ENCODE results near the gene KCNQ1.

The KCNQ1 gene

DNA sequence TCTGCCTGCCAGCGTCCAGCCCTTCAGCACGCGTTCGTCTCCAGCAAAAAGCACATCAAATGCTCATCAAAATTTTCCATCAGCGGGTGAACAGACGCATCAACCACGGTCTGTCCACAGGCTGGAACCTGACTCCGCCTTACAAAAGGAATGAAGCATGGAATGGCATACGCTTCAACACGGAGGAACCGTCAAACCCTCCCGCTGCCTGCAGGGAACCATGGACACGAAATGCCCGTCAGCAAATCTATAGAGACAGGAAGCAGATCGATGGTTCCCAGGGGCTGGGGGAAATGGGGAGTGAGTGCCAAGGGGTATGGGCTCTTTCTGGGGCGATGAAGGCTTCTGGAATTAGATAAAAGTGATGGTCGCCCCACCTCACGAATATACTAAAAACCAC lies 28.0 kb upstream of the KCNQ1 start:
- TF ChIP-seq, protein P1, sequence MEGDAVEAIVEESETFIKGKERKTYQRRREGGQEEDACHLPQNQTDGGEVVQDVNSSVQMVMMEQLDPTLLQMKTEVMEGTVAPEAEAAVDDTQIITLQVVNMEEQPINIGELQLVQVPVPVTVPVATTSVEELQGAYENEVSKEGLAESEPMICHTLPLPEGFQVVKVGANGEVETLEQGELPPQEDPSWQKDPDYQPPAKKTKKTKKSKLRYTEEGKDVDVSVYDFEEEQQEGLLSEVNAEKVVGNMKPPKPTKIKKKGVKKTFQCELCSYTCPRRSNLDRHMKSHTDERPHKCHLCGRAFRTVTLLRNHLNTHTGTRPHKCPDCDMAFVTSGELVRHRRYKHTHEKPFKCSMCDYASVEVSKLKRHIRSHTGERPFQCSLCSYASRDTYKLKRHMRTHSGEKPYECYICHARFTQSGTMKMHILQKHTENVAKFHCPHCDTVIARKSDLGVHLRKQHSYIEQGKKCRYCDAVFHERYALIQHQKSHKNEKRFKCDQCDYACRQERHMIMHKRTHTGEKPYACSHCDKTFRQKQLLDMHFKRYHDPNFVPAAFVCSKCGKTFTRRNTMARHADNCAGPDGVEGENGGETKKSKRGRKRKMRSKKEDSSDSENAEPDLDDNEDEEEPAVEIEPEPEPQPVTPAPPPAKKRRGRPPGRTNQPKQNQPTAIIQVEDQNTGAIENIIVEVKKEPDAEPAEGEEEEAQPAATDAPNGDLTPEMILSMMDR (IDR thresholded peaks at IDR 0.05; ENCODE audit: low read depth, low read length), result no peak
- no peak overlapping the region for H3K4me3 ChIP-seq (ENCODE audit: low read depth, low read length)

DNA sequence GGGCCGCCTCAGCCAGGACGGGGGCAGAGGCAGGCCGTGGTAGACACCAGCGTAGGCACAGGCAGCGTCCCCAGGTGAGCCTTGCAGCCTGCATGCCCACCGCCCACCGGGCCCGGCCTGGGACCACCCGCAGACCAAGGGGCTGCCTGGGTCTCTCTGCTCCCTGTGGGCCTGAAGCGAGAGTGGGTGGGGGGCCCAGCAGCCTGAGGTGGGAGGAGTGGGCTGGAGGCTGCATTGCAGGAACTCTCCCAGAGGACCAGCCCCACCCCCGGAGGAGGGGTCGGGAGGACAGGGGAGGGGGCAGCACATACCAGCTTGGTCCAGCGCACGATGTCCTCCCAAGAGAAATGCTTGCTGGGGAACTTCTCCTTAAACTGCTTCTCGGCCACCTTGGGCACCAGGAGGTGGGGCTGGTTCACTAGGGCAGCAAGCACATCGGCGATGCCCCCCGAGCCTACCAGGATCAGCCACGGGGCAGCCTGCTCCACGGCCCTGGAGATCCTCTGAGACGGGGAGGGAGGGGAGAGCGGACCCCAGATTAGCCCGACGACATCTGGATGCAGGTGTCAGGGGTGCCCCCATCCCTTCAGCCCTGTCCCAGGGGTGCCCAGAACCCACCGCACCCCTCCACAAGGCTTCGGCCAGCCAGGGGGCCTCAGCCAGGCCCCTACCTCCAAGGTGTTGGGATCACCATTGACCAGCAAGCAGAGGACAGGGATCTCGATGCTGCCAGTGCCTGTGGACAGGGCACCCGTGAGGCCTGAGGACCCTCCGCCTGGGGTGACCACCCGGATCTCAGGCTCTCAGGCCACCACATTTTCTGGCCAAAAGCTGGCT lies 26.7 kb upstream of the KCNQ1 start:
- TF ChIP-seq, protein P1 (IDR thresholded peaks at IDR 0.05; ENCODE audit: low read depth, low read length), result no peak
- no peak overlapping the region for H3K4me3 ChIP-seq (ENCODE audit: low read depth, low read length)

DNA sequence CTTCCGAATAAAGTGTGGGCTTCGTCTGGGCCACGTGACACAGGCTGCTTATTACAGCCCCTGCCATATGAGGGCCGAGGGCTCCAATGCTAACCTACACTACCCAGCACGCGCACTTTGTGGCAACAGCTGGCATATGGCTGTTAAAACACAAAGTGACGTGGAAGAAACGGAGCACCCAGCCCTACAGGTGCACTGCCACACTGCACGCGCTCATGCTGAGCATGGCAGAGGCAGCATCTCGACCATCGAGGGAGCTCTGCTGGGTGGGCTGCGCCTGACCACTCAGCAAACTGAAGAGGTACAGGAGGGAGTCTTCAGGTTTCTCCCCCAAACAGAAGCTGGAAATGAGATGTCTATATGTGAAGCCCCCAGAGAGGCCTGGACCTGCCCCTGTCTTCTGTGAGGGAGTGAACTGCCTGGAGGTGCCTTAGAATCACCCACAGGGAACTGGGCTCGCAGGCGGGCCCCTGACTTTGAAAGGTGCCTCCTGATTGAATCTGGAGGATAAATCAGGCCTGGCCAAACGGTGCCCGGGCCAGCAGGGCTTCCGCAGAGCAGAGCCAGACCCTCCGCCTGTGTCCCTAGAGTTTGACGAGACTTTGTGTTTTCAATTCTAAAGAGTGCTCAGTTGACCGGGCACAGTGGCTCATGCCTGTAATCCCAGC lies 26.0 kb upstream of the KCNQ1 start:
- no peak overlapping the region for H3K4me3 ChIP-seq (ENCODE audit: low read depth, low read length)
- TF ChIP-seq, protein P1 (IDR thresholded peaks at IDR 0.05; ENCODE audit: low read depth, low read length), result no peak

DNA sequence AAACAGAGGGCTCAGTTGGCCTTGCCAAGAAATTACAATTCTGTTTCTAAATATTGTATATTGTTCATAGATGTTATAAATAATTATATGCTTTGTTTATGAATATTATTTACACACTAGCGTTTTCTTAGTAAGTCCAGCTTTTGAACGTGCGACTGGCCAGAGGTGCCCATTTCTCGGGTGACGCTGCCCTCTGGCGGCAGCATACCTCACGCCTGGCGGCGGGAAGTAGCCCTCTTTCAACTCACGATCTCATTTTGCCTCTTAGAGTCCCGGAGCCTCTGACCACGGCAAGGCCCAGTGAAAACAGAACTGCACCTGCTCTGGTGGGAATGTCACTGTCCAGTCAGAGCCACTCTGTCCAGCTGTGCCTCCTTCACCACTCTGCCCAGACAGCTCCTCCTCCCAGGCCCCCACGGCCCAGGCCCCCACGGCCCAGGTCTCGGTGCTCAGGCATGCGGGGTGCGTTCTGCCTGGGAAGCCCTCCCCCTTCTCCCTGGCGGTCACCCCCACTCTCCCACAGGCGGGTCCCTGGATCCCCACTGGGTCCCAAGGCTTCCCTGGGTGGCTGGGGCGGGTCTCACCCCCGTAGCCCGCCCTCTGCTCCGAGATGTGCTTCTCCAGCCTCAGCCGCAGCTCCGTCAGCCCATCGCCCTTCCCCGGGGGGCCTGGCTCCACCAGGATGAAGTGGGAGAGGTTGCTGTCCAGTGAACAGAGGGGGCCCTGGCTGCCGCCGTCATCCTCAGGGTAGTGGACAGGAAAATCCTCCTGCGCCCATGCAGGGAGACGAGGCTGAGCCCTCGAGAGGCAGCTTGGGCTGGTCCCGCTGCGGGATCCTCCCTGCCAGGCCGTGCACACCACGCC lies 24.9 kb upstream of the KCNQ1 start:
- no peak overlapping the region for H3K4me3 ChIP-seq (ENCODE audit: low read depth, low read length)
- TF ChIP-seq, protein P1 (IDR thresholded peaks at IDR 0.05; ENCODE audit: low read depth, low read length), result peak; percentile 81

DNA sequence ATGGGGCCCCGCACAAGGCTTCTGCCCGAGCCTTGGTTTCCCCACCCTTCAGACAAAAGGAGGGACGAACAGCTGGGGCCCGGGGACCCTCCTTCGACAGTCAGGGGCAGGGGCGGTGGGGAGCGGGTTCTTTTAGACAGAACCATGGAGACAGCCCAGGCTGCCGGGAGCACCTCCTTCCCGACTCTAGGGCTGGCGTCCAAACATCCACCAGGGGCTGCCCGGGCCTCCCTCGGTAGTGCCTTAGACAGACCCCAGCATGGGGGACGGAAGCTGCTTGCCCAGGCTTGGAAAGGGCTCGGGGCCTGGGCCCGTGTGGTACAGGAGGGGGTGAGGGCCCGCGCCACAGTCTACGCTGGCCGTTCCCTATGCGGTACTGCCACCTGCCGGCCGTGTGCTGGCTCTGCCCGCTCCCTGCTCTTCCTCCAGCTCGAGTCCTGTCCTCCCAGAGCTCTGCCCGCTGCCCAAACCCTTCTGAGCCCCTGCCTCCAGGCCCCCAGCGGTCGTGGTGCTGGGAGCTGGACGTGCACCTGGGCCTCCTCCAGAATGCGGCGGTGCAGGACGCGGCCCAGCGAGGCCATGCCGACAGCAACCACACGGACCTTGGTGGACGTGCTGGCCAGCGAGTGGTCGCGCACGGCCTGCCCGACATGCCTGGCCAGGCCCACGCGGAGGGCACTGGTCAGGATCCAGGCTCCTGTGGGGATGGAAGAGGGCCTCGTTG lies 24.1 kb upstream of the KCNQ1 start:
- H3K4me3 ChIP-seq (ENCODE audit: low read depth, low read length), result no peak overlapping the region
- TF ChIP-seq, protein P1 (IDR thresholded peaks at IDR 0.05; ENCODE audit: low read depth, low read length), result peak; percentile 92

DNA sequence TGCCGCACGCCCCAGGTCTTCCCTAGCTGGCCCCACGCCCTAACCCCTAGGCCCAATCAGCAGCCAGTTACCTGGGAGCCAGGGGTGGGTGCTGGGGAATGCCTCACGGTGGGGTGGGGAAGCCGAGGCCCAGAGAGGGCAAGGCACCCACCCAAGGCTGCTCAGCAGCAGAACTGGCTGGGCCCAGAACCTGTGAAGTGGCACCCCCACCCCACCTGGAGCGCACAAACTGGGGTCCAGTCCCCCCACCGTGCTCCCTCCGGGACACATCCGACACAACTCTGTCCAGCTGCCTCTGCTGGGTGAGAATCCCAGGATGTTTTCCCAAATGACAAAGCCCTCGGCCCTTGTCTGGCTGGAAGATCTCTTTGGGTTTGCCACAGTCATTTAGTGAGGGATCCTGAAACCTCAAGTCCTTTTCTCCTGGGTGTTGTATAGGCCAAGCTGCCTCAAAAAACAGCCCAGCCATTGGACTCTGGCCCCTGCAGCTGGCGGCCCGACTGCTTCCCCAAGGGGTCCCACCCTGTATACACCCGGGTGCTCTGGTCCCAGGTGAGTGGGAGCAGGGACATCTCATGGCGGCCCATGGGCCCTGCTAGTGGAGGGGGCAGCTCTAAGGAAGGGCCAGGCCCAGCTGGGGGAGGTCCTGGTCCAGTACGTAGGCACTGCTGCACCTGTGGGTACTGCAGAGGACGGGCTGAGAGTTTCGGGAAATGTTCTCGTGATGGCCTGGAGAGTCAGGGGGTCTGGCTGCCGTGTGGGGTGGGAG lies 23.4 kb upstream of the KCNQ1 start:
- H3K4me3 ChIP-seq (ENCODE audit: low read depth, low read length), result no peak overlapping the region

More for the DNA sequence above, 23.4 kb upstream of the KCNQ1 start:
- TF ChIP-seq, protein P1 (IDR thresholded peaks at IDR 0.05; ENCODE audit: low read depth, low read length), result no peak
